ENCODE measurements around the gene NLGN4Y.

DNA sequence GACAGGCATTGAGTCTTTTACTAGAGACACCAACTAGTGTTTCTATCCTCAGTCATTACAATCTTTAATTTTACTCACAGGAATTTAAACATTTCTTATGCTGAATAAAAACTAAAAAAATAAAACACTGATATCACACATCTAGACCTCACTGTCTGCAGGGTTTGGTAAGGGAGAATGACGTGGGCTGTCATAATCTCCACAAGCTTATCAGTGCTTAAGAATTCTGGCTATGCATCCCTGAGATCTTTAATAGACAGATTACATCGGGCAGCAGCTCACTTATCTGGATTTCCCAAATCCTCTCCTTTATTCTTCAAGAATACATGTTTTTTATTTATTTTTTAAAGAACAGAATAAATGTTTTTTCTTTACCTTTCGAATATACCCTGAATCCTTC lies 313.1 kb downstream of the NLGN4Y start:
- TF ChIP-seq POLR2A (IDR thresholded peaks at IDR 0.05) = no peak
- TF ChIP-seq, protein P1, sequence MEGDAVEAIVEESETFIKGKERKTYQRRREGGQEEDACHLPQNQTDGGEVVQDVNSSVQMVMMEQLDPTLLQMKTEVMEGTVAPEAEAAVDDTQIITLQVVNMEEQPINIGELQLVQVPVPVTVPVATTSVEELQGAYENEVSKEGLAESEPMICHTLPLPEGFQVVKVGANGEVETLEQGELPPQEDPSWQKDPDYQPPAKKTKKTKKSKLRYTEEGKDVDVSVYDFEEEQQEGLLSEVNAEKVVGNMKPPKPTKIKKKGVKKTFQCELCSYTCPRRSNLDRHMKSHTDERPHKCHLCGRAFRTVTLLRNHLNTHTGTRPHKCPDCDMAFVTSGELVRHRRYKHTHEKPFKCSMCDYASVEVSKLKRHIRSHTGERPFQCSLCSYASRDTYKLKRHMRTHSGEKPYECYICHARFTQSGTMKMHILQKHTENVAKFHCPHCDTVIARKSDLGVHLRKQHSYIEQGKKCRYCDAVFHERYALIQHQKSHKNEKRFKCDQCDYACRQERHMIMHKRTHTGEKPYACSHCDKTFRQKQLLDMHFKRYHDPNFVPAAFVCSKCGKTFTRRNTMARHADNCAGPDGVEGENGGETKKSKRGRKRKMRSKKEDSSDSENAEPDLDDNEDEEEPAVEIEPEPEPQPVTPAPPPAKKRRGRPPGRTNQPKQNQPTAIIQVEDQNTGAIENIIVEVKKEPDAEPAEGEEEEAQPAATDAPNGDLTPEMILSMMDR (IDR thresholded peaks at IDR 0.05) = no peak
- TF ChIP-seq EP300 (IDR thresholded peaks at IDR 0.05) = no peak
